Activated CD8-positive, alpha-beta memory T cell treated with anti-CD3 and anti-CD28 coated beads for 1 hour (primary cell): Measurements from ENCODE around the gene RNF182.

ENCODE experiments used
- DNase-seq, 2 donors: peaks; one replicate each; pipeline ENCODE4 v3.0.0-alpha.2; 2020; ENCODE audit warnings: low read depth in 1 of 2; ENCODE audit errors: extremely low read depth in 1 of 2

The RNF182 gene

DNA sequence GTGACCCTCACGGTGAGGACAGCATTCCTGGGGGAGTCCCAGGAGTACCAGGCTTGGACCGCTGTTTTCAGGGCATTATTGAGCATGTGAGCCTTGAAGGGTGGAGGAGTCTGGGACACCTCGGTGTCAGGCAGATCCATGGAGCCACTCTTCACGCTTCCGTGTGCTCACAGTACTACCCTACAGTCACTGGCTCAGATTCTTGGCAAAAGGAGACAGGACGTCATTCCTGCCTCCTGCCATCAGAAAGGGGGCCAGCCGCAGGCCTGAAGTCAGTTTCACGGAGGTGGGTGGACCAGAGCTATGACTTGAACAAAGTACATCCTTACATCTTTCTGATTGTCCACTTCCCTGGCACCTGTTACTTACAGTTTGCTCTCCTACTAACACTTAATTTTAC lies 103.9 kb downstream of the RNF182 start:
- DNase-seq: no peak

DNA sequence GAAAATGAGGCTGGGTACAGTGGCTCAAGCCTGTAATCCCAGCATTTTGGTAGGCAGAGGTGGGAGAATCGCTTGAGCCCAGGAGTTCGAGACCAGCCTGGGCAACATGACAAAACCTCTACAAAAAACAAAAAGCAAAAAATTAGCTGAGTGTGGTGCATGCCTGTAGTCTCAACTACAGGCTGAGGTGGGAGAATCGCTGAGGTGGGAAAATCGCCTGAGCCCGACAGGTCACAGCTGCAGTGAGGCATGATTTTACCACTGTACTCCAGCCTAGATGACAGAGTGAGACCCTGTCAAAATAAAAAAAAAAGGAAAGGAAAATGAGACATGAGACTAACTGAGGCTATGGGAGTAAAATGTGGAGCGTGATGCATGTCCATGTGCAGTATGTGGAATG lies 104.9 kb downstream of the RNF182 start:
- DNase-seq: no peak
